Adrenal gland (tissue), 12 donors: ENCODE results near the gene ANGPT4. TPM values are rescaled to one million over a fixed set of nuclear protein-coding genes. Genes with fewer than 3 reads are reported as not detected.

Experiments used
- DNase-seq, 7 donors: peaks; one replicate each; pipeline ENCODE4 v3.0.0-alpha.2; 2019 to 2020
- H3K27ac ChIP-seq, 5 donors: fragments of 200-600 bp; sonication (generic) in 4 of 5; 1 replicate in 3 of 5; 2 replicates in 2 of 5; pipeline versions ENCODE4 v1.5.1 to v1.8.0; 2016 to 2020; ENCODE audit warnings: mild to moderate bottlenecking in 1 of 5
- H3K27me3 ChIP-seq: fragments of 200-600 bp; 2 replicates; pipeline ENCODE4 v1.8.0; 2021
- H3K36me3 ChIP-seq, 2 donors: fragments of 200-600 bp; replicated peaks in 1 of 2; 1 replicate in 1 of 2; 2 replicates in 1 of 2; pipeline versions ENCODE4 v1.5.1 to v1.8.0; 2018 to 2022
- H3K4me1 ChIP-seq, 2 donors: fragments of 200-600 bp; replicated peaks in 1 of 2; 1 replicate in 1 of 2; 2 replicates in 1 of 2; pipeline versions ENCODE4 v1.5.1 to v1.8.0; 2018 to 2021
- H3K4me3 ChIP-seq, 4 donors: fragments of 200-600 bp; sonication (generic) in 3 of 4; one replicate each; pipeline ENCODE4 v1.5.1; 2016 to 2018
- H3K9me3 ChIP-seq, 3 donors: fragments of 200-600 bp; sonication (generic) in 1 of 3; replicated peaks in 1 of 3; 1 replicate in 2 of 3; 2 replicates in 1 of 3; pipeline versions ENCODE4 v1.5.1 to v1.8.0; 2016 to 2021
- CTCF ChIP-seq, 6 experiments: fragments of 450-650 bp in 4 of 6; fragments of 200-600 bp in 2 of 6; sonication (generic) in 1 of 6; IDR thresholded peaks; 1 replicate in 5 of 6; 2 replicates in 1 of 6; pipeline versions ENCODE4 v1.5.1 to v1.8.0; 2016 to 2021; ENCODE audit warnings: antibody characterized with exemption in 6 of 6, mild to moderate bottlenecking in 2 of 6, moderate library complexity in 1 of 6
- POLR2A ChIP-seq, 2 donors: fragments of 450-650 bp; IDR thresholded peaks; one replicate each; pipeline ENCODE4 v1.6.1; 2017; ENCODE audit warnings: antibody characterized with exemption in 2 of 2, mild to moderate bottlenecking in 2 of 2, moderate library complexity in 1 of 2
- WGBS, 4 donors: extraction: QIAGEN DNeasy Blood & Tissue Kit in 2 of 4; methylation state at CpG; one replicate each; pipeline versions ENCODE4 v1.1.5 to v1.1.7; 2013 to 2017; 5-methylcytosine and 5-hydroxymethylcytosine counted together
- intact Hi-C, 2 donors: fragments of 100-400 bp; cut with DNase I; formaldehyde crosslinking; loops; one replicate each; pipeline versions ENCODE4 v1.14.1 to v1.15.0; 2022 to 2023
- polyA plus RNA-seq, 3 donors: library from polyadenylated mRNA; stranded (reverse); fragments of 200-250 nt in 2 of 3; fragments of 350-450 nt in 1 of 3; fragmentation: Illumina TruSeq in 1 of 3; extraction: RNeasy Lipid Tissue Mini Kit (QIAGEN cat#74804) in 1 of 3; gene quantifications; one replicate each; pipeline ENCODE4 v1.2.3, GENCODE V29; 2013 to 2014
- total RNA-seq, 9 donors: library from RNA; depleted of rRNA in 4 of 9; stranded (reverse); fragments of >200 nt in 4 of 9; fragments of 120-200 nt in 1 of 9; fragmentation: NEBNext Ultra II Directional in 1 of 9; extraction: Animal tissue kit (Norgen Biotek cat#: 25700) in 1 of 9; gene quantifications; one replicate each; pipeline versions ENCODE4 v1.1.0 to v1.2.4, GENCODE V29; 2013 to 2023
- donor health status: healthy with polysubstance abuse.
- donor health status: Bipolar disorder and iron deficiency.
- donor health status: DM: yes; HTN: yes; CAD: no.
- donor health status: DM: no; HTN: no; CAD: no.
- donor health status: DM: no; HTN: no; CAD: no.
- donor health status: DM: yes; HTN: yes; CAD: no.

ANGPT4 gene
- total and polyA plus RNA-seq, 12 donors, result 0.06 to 1.0 (median 0.27) TPM; not detected in 1

GRCh38 chr20:921068-921467 is 4.9 kb upstream of the ANGPT4 start:
- no peaks in the 10 kb centered on the region for H3K36me3 ChIP-seq
- no peak for DNase-seq
- no peak for TF ChIP-seq CTCF (IDR thresholded peaks at IDR 0.05)
- TF ChIP-seq POLR2A (IDR thresholded peaks at IDR 0.05), result no peak
- WGBS, 4 donors, result 86 to 100% (median 91%) methylated on average over 1 to 5 of the region's 5 CpGs
- intact Hi-C loops, result no loop called here
- H3K4me3 ChIP-seq, result no peak overlapping the region
- no peaks in the 10 kb centered on the region for H3K4me1 ChIP-seq
- H3K27ac ChIP-seq, result no peak overlapping the region
- no peaks in the 10 kb centered on the region for H3K27me3 ChIP-seq
- H3K9me3 ChIP-seq, result no peaks in the 10 kb centered on the region

- no peaks in the 10 kb centered on the region for H3K9me3 ChIP-seq
- WGBS, 4 donors, result 86 to 90% (median 88%) methylated on average over 4 of the region's 4 CpGs
- intact Hi-C loops, result no loop called here
- H3K27ac ChIP-seq, result no peak overlapping the region
- no peaks in the 10 kb centered on the region for H3K4me1 ChIP-seq
- no peaks in the 10 kb centered on the region for H3K36me3 ChIP-seq
- no peak overlapping the region for H3K4me3 ChIP-seq
- DNase-seq, result no peak
- H3K27me3 ChIP-seq, result no peaks in the 10 kb centered on the region
- no peak for TF ChIP-seq CTCF (IDR thresholded peaks at IDR 0.05)
- no peak for TF ChIP-seq POLR2A (IDR thresholded peaks at IDR 0.05)
These were observed 4.2 kb upstream of the ANGPT4 start for GRCh38 chr20:920311-920710.

GRCh38 chr20:919491-919916 is 3.4 kb upstream of the ANGPT4 start:
- no peaks in the 10 kb centered on the region for H3K4me1 ChIP-seq
- H3K27ac ChIP-seq, result no peak overlapping the region
- DNase-seq, result no peak
- H3K9me3 ChIP-seq, result no peaks in the 10 kb centered on the region
- WGBS, 4 donors, result 79 to 86% (median 84%) methylated on average over 5 of the region's 5 CpGs
- intact Hi-C loops, result no loop called here
- H3K27me3 ChIP-seq, result no peaks in the 10 kb centered on the region
- H3K4me3 ChIP-seq, result no peak overlapping the region
- TF ChIP-seq CTCF (IDR thresholded peaks at IDR 0.05) (no peak), POLR2A (IDR thresholded peaks at IDR 0.05) (no peak)
- H3K36me3 ChIP-seq, result no peaks in the 10 kb centered on the region

- TF ChIP-seq CTCF (IDR thresholded peaks at IDR 0.05), result no peak
- TF ChIP-seq POLR2A (IDR thresholded peaks at IDR 0.05), result no peak
- Histone ChIP-seq H3K9me3 (no peaks in the 10 kb centered on the region), H3K4me3 (no peak overlapping the region), H3K4me1 (no peaks in the 10 kb centered on the region), H3K27me3 (no peaks in the 10 kb centered on the region), H3K27ac (no peak overlapping the region), H3K36me3 (no peaks in the 10 kb centered on the region)
- 73 to 78% (median 75%) methylated on average over 4 of the region's 4 CpGs for WGBS, 4 donors
- DNase-seq, result no peak
- intact Hi-C loops, result no loop called here
These were observed 1.3 kb upstream of the ANGPT4 start for GRCh38 chr20:917416-917815.
